Measurements from ENCODE around the gene LARP4. TPM values are rescaled to one million over a fixed set of nuclear protein-coding genes. Genes with fewer than 3 reads are reported as not detected.

Gene LARP4
- total and polyA plus RNA-seq, 9 of the 15 experiments (the other 6 are each of a cell fraction or from before 2014, with no cell fraction given) = 31.6 to 84.5 (median 52.4) TPM

DNA sequence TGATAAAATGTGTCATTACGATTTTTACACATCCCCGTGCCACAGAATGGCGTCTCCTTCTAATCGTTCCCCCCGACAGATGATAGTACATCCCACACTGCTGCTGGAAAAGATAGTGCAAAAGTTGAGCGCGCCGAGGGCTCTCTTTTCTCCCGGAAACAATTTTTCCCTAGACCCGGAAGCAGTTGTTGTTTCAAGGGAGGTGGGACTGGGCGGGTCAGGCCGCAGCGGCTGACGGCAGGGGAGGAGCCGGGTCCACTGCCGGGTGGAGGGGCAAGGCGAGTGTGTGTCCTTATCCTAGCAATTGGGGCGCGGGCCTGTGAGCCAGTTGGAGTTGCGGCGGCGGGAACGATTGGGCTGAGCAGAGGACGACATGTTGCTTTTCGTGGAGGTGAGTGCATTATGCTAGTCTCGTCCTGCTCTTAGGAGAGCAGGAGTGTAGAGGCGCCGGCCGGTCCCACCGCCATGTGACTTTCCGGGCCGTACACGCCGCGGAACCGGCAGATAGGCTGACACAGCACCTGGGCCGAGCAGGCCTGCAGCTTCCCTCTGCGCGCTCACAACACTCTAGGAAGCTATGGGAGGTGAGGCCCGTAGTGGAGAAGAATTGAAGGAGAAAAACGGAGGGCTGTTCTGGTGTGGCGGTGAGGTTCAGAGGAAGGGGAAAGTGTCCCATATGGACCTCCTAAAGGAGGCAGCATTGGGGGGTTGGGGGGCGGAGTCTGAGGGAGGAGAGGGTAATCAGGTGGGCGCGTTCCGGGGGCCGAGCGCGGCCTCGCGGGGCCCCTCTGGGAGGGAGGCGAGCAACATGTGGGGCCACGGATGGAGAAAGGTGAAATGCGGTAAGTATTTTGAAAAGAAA is at the start of gene LARP4 (continued):
- TF ChIP-seq, protein P1, sequence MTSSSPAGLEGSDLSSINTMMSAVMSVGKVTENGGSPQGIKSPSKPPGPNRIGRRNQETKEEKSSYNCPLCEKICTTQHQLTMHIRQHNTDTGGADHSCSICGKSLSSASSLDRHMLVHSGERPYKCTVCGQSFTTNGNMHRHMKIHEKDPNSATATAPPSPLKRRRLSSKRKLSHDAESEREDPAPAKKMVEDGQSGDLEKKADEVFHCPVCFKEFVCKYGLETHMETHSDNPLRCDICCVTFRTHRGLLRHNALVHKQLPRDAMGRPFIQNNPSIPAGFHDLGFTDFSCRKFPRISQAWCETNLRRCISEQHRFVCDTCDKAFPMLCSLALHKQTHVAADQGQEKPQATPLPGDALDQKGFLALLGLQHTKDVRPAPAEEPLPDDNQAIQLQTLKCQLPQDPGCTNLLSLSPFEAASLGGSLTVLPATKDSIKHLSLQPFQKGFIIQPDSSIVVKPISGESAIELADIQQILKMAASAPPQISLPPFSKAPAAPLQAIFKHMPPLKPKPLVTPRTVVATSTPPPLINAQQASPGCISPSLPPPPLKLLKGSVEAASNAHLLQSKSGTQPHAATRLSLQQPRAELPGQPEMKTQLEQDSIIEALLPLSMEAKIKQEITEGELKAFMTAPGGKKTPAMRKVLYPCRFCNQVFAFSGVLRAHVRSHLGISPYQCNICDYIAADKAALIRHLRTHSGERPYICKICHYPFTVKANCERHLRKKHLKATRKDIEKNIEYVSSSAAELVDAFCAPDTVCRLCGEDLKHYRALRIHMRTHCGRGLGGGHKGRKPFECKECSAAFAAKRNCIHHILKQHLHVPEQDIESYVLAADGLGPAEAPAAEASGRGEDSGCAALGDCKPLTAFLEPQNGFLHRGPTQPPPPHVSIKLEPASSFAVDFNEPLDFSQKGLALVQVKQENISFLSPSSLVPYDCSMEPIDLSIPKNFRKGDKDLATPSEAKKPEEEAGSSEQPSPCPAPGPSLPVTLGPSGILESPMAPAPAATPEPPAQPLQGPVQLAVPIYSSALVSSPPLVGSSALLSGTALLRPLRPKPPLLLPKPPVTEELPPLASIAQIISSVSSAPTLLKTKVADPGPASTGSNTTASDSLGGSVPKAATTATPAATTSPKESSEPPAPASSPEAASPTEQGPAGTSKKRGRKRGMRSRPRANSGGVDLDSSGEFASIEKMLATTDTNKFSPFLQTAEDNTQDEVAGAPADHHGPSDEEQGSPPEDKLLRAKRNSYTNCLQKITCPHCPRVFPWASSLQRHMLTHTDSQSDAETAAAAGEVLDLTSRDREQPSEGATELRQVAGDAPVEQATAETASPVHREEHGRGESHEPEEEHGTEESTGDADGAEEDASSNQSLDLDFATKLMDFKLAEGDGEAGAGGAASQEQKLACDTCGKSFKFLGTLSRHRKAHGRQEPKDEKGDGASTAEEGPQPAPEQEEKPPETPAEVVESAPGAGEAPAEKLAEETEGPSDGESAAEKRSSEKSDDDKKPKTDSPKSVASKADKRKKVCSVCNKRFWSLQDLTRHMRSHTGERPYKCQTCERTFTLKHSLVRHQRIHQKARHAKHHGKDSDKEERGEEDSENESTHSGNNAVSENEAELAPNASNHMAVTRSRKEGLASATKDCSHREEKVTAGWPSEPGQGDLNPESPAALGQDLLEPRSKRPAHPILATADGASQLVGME (CRISPR knock-in tag; IDR thresholded peaks at IDR 0.05) = 0 out of 2 replicates have a peak, but pooled peaks have one; percentile 17
- TF ChIP-seq RNF219 (CRISPR knock-in tag; IDR thresholded peaks at IDR 0.05) (no peak), RB1 (IDR thresholded peaks at IDR 0.05; ENCODE audit: low read depth) (peak; percentile 17; the same call in 1 of the 2 replicates), E2F3 (CRISPR knock-in tag; IDR thresholded peaks at IDR 0.05) (peak; percentile 45; the same call in 1 of the 2 replicates)
- TF ChIP-seq, protein P2, sequence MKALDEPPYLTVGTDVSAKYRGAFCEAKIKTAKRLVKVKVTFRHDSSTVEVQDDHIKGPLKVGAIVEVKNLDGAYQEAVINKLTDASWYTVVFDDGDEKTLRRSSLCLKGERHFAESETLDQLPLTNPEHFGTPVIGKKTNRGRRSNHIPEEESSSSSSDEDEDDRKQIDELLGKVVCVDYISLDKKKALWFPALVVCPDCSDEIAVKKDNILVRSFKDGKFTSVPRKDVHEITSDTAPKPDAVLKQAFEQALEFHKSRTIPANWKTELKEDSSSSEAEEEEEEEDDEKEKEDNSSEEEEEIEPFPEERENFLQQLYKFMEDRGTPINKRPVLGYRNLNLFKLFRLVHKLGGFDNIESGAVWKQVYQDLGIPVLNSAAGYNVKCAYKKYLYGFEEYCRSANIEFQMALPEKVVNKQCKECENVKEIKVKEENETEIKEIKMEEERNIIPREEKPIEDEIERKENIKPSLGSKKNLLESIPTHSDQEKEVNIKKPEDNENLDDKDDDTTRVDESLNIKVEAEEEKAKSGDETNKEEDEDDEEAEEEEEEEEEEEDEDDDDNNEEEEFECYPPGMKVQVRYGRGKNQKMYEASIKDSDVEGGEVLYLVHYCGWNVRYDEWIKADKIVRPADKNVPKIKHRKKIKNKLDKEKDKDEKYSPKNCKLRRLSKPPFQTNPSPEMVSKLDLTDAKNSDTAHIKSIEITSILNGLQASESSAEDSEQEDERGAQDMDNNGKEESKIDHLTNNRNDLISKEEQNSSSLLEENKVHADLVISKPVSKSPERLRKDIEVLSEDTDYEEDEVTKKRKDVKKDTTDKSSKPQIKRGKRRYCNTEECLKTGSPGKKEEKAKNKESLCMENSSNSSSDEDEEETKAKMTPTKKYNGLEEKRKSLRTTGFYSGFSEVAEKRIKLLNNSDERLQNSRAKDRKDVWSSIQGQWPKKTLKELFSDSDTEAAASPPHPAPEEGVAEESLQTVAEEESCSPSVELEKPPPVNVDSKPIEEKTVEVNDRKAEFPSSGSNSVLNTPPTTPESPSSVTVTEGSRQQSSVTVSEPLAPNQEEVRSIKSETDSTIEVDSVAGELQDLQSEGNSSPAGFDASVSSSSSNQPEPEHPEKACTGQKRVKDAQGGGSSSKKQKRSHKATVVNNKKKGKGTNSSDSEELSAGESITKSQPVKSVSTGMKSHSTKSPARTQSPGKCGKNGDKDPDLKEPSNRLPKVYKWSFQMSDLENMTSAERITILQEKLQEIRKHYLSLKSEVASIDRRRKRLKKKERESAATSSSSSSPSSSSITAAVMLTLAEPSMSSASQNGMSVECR (CRISPR knock-in tag; IDR thresholded peaks at IDR 0.05) = peak; percentile 91
